ENCODE measurements around the gene LAMB3.

- TF ChIP-seq EZH2 (IDR thresholded peaks at IDR 0.05; ENCODE audit: borderline replicate concordance, insufficient read depth, low read length, poor library complexity, severe bottlenecking) (no peak), CTCF (IDR thresholded peaks at IDR 0.05; ENCODE audit: poor library complexity, severe bottlenecking) (peak; percentile 76), TAF1 (IDR thresholded peaks at IDR 0.05; ENCODE audit: low read depth) (no peak), RAD21 (conservative IDR thresholded peaks at IDR 0.05) (peak; percentile 75), POLR2AphosphoS5 (IDR thresholded peaks at IDR 0.05) (no peak), EP300 (conservative IDR thresholded peaks at IDR 0.05; ENCODE audit: poor library complexity, severe bottlenecking) (no peak), MXI1 (conservative IDR thresholded peaks at IDR 0.05; ENCODE audit: poor library complexity, severe bottlenecking) (no peak), SMC3 (conservative IDR thresholded peaks at IDR 0.05; ENCODE audit: poor library complexity) (peak; percentile 74)
- TF ChIP-seq, protein P1, sequence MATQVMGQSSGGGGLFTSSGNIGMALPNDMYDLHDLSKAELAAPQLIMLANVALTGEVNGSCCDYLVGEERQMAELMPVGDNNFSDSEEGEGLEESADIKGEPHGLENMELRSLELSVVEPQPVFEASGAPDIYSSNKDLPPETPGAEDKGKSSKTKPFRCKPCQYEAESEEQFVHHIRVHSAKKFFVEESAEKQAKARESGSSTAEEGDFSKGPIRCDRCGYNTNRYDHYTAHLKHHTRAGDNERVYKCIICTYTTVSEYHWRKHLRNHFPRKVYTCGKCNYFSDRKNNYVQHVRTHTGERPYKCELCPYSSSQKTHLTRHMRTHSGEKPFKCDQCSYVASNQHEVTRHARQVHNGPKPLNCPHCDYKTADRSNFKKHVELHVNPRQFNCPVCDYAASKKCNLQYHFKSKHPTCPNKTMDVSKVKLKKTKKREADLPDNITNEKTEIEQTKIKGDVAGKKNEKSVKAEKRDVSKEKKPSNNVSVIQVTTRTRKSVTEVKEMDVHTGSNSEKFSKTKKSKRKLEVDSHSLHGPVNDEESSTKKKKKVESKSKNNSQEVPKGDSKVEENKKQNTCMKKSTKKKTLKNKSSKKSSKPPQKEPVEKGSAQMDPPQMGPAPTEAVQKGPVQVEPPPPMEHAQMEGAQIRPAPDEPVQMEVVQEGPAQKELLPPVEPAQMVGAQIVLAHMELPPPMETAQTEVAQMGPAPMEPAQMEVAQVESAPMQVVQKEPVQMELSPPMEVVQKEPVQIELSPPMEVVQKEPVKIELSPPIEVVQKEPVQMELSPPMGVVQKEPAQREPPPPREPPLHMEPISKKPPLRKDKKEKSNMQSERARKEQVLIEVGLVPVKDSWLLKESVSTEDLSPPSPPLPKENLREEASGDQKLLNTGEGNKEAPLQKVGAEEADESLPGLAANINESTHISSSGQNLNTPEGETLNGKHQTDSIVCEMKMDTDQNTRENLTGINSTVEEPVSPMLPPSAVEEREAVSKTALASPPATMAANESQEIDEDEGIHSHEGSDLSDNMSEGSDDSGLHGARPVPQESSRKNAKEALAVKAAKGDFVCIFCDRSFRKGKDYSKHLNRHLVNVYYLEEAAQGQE (IDR thresholded peaks at IDR 0.05; ENCODE audit: borderline replicate concordance) = no peak
These were observed 75.6 kb downstream of the LAMB3 start for GRCh38 chr1:209576392-209577197.
